GM19043 (cell line): Measurements from ENCODE around the gene PC.
A peak's percentile ranks its signal among the peaks of the same experiment; 100 is the strongest.
"Not testable (repeated sequence)": the region's sequence is repeated elsewhere in the genome, so short reads cannot be mapped to it uniquely, and the experiment has no call there.

Source experiments
- ATAC-seq: cut with Tn5 transposase; IDR thresholded peaks from one replicate; pipeline ENCODE4 v1.9.1; 2021; ENCODE audit warnings: low read depth; ENCODE audit not compliant: unreplicated experiment

PC gene

GRCh38 chr11:66958232-66958955, at the start of gene PC:
Gene PC, minus strand, starts transcription at chr11:66958383. Its CDS starts 86,224 bp downstream, at chr11:66872159.
- peak; percentile 89 for ATAC-seq

GRCh38 chr11:67007126-67007525, 48.9 kb upstream of the PC start:
- ATAC-seq = no peak

GRCh38 chr11:67006029-67006884, 48.1 kb upstream of the PC start:
- no peak for ATAC-seq

- ATAC-seq = not testable (repeated sequence)
These were observed 47.0 kb upstream of the PC start for GRCh38 chr11:67005200-67005599.

GRCh38 chr11:67002921-67003411, 44.8 kb upstream of the PC start:
- ATAC-seq = no peak

- ATAC-seq = no peak
These were observed 44.2 kb upstream of the PC start for GRCh38 chr11:67002297-67002913.

GRCh38 chr11:67001332-67001731, 43.1 kb upstream of the PC start:
- ATAC-seq = no peak

GRCh38 chr11:66999555-66999954, 41.4 kb upstream of the PC start:
- ATAC-seq = no peak

- no peak for ATAC-seq
These were observed 38.6 kb upstream of the PC start for GRCh38 chr11:66996609-66997273.

GRCh38 chr11:66992041-66992440, 33.9 kb upstream of the PC start:
- no peak for ATAC-seq

- not testable (repeated sequence) for ATAC-seq
These were observed 31.2 kb upstream of the PC start for GRCh38 chr11:66989360-66989759.

GRCh38 chr11:66988741-66989140, 30.6 kb upstream of the PC start:
- ATAC-seq = not testable (repeated sequence)

GRCh38 chr11:66987924-66988637, 29.9 kb upstream of the PC start:
- no peak for ATAC-seq

GRCh38 chr11:66987158-66987620, 29.0 kb upstream of the PC start:
- ATAC-seq = no peak

- ATAC-seq = no peak
These were observed 28.0 kb upstream of the PC start for GRCh38 chr11:66986178-66986545.

GRCh38 chr11:66985508-66986177, 27.5 kb upstream of the PC start:
- ATAC-seq = no peak

- ATAC-seq = no peak
These were observed 25.2 kb upstream of the PC start for GRCh38 chr11:66983275-66983924.

- ATAC-seq = no peak
These were observed 23.9 kb upstream of the PC start for GRCh38 chr11:66981976-66982578.
